ENCODE data around the gene KRTAP10-1. TPM values are rescaled to one million over a fixed set of nuclear protein-coding genes. Genes with fewer than 3 reads are reported as not detected.

KRTAP10-1 gene
- total RNA-seq, 1 experiment from 2014 or later: not detected

- H3K4me3 ChIP-seq (ENCODE audit: low read depth in 2 of 2, low read length in 2 of 2): no peak overlapping the region
- H3K27ac ChIP-seq (ENCODE audit: low read length): no peak overlapping the region
- H3K27me3 ChIP-seq (ENCODE audit: control insufficient read depth, insufficient read depth, low read length): no peaks in the 10 kb centered on the region
- DNase-seq (ENCODE audit: low read depth, low spot score) (no peak), ATAC-seq (no peak)
- no peaks in the 10 kb centered on the region for H3K36me3 ChIP-seq (ENCODE audit: control insufficient read depth, insufficient read depth, low read length)
- CTCF ChIA-PET: no interaction called here
- in situ Hi-C loops (cut with HindIII; ENCODE audit: low pct_unique_long_range_greater_than_20kb, low sequenced_read_pairs) (no loop called here), intact Hi-C loops (cut with micrococcal nuclease; ENCODE audit: unreplicated experiment) (no loop called here)
- no peaks in the 10 kb centered on the region for H3K4me1 ChIP-seq (ENCODE audit: control insufficient read depth, insufficient read depth, low read length)
- POLR2A ChIA-PET: interaction anchor here (0.6 kb wide), 1 partner anchor 177 kb away, joined by 6 read pairs; no protein-coding TSS in a partner anchor
- no peak for TF ChIP-seq POLR2AphosphoS5 (IDR thresholded peaks at IDR 0.05; ENCODE audit: low read depth, low read length)
- no peak for TF ChIP-seq TCF7L2 (IDR thresholded peaks at IDR 0.05; ENCODE audit: low read depth, low read length)
- no peak for TF ChIP-seq REST (IDR thresholded peaks at IDR 0.05; ENCODE audit: insufficient read depth in 1 of 2, low read depth in 2 of 2, low read length in 1 of 2)
- no peak for TF ChIP-seq SIN3A (IDR thresholded peaks at IDR 0.05; ENCODE audit: borderline replicate concordance, insufficient read depth, low read depth, low read length)
- peaks cover 6% of the 10 kb centered on the region; the same call in 1 of the 2 replicates for H3K9me3 ChIP-seq (ENCODE audit: control insufficient read depth, insufficient read depth, low read depth, low read length)
- no TSS peak for BruUV-seq (replicated peaks)
Observed at GRCh38 chr21:44547656-44548331, 7.8 kb upstream of the KRTAP10-1 start.

GRCh38 chr21:44544566-44544965, 4.6 kb upstream of the KRTAP10-1 start:
- no peak for DNase-seq (ENCODE audit: low read depth, low spot score)
- ChIA-PET CTCF (no interaction called here), POLR2A (no interaction called here)
- no peak overlapping the region for H3K4me3 ChIP-seq (ENCODE audit: low read depth in 2 of 2, low read length in 2 of 2)
- in situ Hi-C loops (cut with HindIII; ENCODE audit: low pct_unique_long_range_greater_than_20kb, low sequenced_read_pairs) (no loop called here), intact Hi-C loops (cut with micrococcal nuclease; ENCODE audit: unreplicated experiment) (no loop called here)
- H3K27ac ChIP-seq (ENCODE audit: low read length): no peak overlapping the region
- no peaks in the 10 kb centered on the region for H3K36me3 ChIP-seq (ENCODE audit: control insufficient read depth, insufficient read depth, low read length)
- H3K9me3 ChIP-seq (ENCODE audit: control insufficient read depth, insufficient read depth, low read depth, low read length): peaks cover 12% of the 10 kb centered on the region; the same call in 1 of the 2 replicates
- no peaks in the 10 kb centered on the region for H3K4me1 ChIP-seq (ENCODE audit: control insufficient read depth, insufficient read depth, low read length)
- no peak for ATAC-seq
- no TSS peak for BruUV-seq (replicated peaks)
- H3K27me3 ChIP-seq (ENCODE audit: control insufficient read depth, insufficient read depth, low read length): no peaks in the 10 kb centered on the region
- TF ChIP-seq SIN3A (IDR thresholded peaks at IDR 0.05; ENCODE audit: borderline replicate concordance, insufficient read depth, low read depth, low read length): no peak
- TF ChIP-seq, protein P1, sequence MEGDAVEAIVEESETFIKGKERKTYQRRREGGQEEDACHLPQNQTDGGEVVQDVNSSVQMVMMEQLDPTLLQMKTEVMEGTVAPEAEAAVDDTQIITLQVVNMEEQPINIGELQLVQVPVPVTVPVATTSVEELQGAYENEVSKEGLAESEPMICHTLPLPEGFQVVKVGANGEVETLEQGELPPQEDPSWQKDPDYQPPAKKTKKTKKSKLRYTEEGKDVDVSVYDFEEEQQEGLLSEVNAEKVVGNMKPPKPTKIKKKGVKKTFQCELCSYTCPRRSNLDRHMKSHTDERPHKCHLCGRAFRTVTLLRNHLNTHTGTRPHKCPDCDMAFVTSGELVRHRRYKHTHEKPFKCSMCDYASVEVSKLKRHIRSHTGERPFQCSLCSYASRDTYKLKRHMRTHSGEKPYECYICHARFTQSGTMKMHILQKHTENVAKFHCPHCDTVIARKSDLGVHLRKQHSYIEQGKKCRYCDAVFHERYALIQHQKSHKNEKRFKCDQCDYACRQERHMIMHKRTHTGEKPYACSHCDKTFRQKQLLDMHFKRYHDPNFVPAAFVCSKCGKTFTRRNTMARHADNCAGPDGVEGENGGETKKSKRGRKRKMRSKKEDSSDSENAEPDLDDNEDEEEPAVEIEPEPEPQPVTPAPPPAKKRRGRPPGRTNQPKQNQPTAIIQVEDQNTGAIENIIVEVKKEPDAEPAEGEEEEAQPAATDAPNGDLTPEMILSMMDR (IDR thresholded peaks at IDR 0.05): no peak
- TF ChIP-seq POLR2AphosphoS5 (IDR thresholded peaks at IDR 0.05; ENCODE audit: low read depth, low read length): no peak
- TF ChIP-seq REST (IDR thresholded peaks at IDR 0.05; ENCODE audit: insufficient read depth in 1 of 2, low read depth in 2 of 2, low read length in 1 of 2): no peak
- TF ChIP-seq TCF7L2 (IDR thresholded peaks at IDR 0.05; ENCODE audit: low read depth, low read length): no peak
